ENCODE measurements around the gene SOCS2.

GRCh38 chr12:93589081-93589480, 16.6 kb downstream of the SOCS2 start:
- TF ChIP-seq YY1 (IDR thresholded peaks at IDR 0.05; ENCODE audit: insufficient read depth, insufficient read length) (no peak), ZNF274 (IDR thresholded peaks at IDR 0.05; ENCODE audit: low read depth, low read length) (no peak), SUZ12 (IDR thresholded peaks at IDR 0.05; ENCODE audit: extremely low read depth, insufficient read depth, insufficient read length) (no peak)
